Activated T-cell treated with anti-CD3 and anti-CD28 coated beads, Interleukin-2, amount 50 U/mL, for 24 hours (primary cell): ENCODE data around the gene BTNL2.
"Not testable (repeated sequence)": the region's sequence is repeated elsewhere in the genome, so short reads cannot be mapped to it uniquely, and the experiment has no call there.

ENCODE experiments used
- DNase-seq: peaks from one replicate; pipeline ENCODE4 v3.0.0-alpha.2; 2020
- H3K27ac Mint-ChIP-seq: 2 replicates; pipeline ENCODE4 v1.8.0; 2020; ENCODE audit warnings: mild to moderate bottlenecking, mixed read lengths
- H3K27me3 Mint-ChIP-seq: 2 replicates; pipeline ENCODE4 v1.8.0; 2020; ENCODE audit warnings: mixed read lengths
- H3K36me3 Mint-ChIP-seq: 2 replicates; pipeline ENCODE4 v1.8.0; 2020; ENCODE audit warnings: low read depth, mixed read lengths
- H3K4me1 Mint-ChIP-seq: 2 replicates; pipeline ENCODE4 v1.8.0; 2020; ENCODE audit warnings: low read depth, mixed read lengths
- H3K4me3 Mint-ChIP-seq: 2 replicates; pipeline ENCODE4 v1.8.0; 2020; ENCODE audit warnings: mild to moderate bottlenecking, moderate library complexity, mixed read lengths
- H3K9me3 Mint-ChIP-seq: 2 replicates; pipeline ENCODE4 v1.8.0; 2020; ENCODE audit warnings: mixed read lengths

The BTNL2 gene

DNA sequence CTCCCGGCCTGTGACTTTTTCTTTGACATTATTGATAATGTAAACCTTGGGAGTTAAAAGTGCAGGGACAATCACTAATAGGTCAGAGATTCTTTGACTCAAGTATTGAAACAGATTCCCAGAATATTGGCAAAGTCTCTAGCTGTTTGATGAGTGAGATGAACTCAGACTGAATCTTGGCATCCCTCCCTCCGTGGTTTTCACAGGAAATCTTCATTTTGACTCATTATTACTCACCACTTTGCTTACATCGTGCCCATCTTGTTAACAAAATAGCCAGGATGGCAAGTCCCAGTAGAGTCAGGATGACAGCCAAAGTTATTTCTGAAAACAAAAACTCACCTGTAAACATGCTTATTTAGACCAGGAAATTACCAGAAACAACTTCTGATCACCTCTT lies 37.3 kb downstream of the BTNL2 start:
- Mint-ChIP-seq H3K27ac (no peak overlapping the region), H3K27me3 (peaks cover 33% of the 10 kb centered on the region), H3K4me1 (no peaks in the 10 kb centered on the region), H3K9me3 (no peaks in the 10 kb centered on the region), H3K36me3 (no peaks in the 10 kb centered on the region), H3K4me3 (no peak overlapping the region)
- DNase-seq = no peak

DNA sequence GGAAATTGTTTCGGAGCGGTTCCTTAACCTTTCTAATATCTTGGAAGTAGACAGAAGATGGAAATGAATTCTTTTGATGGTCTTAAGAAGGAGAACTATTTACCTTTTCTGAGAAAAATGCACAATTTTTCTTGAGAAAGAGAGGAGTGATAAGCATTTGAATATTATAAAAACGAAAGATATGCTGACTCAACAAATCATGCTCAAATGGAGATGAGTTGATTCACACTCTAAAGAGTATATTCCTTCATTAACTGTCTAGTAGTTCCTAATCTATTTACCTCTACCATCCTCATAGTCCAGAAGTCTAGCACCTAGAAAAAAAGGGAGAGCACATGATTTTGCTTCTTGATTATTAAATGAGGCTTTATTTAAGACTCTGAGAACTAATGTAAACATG lies 39.3 kb downstream of the BTNL2 start:
- Mint-ChIP-seq H3K27me3 (peaks cover 42% of the 10 kb centered on the region), H3K27ac (no peak overlapping the region), H3K36me3 (no peaks in the 10 kb centered on the region), H3K4me3 (no peak overlapping the region), H3K9me3 (no peaks in the 10 kb centered on the region), H3K4me1 (no peaks in the 10 kb centered on the region)
- DNase-seq = no peak

DNA sequence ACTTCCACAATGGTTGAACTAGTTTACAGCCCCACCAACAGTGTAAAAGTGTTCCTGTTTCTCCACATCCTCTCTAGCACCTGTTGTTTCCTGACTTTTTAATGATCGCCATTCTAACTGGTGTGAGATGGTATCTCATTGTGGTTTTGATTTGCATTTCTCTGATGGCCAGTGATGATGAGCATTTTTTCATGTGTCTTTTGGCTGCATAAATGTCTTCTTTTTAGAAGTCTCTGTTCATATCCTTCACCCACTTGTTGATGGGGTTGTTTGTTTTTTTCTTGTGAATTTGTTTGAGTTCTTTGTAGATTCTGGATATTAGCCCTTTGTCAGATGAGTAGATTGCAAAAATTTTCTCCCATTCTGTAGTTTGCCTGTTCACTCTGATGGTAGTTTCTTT lies 47.8 kb downstream of the BTNL2 start:
- peaks cover 12% of the 10 kb centered on the region for H3K27me3 Mint-ChIP-seq
- not testable (repeated sequence) for H3K36me3 Mint-ChIP-seq, H3K4me3 Mint-ChIP-seq, H3K4me1 Mint-ChIP-seq, DNase-seq, H3K9me3 Mint-ChIP-seq, H3K27ac Mint-ChIP-seq

DNA sequence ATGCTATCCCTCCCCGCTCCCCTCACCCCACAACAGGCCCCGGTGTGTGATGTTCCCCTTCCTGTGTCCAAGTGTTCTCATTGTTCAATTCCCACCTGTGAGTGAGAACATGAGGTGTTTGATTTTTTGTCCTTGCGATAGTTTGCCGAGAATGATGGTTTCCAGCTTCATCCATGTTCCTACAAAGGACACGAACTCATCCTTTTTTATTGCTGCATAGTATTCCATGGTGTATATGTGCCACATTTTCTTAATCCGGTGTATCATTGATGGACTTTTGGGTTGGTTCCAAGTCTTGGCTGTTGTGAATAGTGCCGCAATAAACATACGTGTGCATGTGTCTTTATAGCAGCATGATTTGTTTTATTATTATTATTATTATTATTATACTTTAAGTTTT lies 48.4 kb downstream of the BTNL2 start:
- not testable (repeated sequence) for H3K27me3 Mint-ChIP-seq, H3K4me3 Mint-ChIP-seq, H3K9me3 Mint-ChIP-seq, H3K36me3 Mint-ChIP-seq, DNase-seq, H3K27ac Mint-ChIP-seq, H3K4me1 Mint-ChIP-seq

DNA sequence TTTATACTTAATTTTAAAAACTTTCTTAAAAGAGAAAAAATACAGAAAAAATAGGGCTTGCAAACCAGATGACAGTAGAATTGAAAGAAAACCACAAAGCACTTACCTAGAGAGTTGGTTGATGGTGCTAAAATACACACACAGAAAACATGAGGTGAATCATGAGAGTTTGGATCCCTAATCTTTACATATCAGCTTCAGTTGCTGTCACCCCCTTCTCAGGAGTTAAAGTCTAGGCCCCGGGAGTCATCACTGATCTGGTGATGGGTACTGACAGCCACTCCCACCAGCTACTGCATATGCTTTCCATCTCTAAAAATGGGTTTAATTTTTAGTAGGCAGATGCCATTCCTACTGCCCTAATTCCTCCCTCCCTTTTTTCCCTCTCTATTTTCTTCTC lies 52.0 kb downstream of the BTNL2 start:
- no peak overlapping the region for H3K27ac Mint-ChIP-seq

DNA sequence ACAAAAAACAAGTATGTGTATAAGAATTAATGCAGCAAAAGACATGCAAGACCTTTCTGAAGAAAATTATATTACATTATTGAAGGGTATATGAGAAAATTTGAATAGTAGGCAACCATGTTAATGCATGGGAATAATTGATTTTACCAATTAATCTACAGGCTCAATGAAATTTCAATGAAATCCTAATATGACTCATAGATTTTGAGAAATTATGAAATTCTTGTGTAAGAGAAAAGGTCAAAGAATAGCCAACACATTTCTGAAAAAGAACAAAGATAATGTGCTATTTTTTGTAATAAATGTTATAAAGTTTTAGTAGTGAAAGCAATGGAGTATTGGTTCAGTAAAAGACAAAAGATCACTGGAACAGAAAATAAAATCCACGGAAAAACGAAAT lies 53.6 kb downstream of the BTNL2 start:
- Mint-ChIP-seq H3K36me3 (no peaks in the 10 kb centered on the region), H3K27ac (no peak overlapping the region), H3K4me1 (no peaks in the 10 kb centered on the region), H3K4me3 (no peak overlapping the region), H3K9me3 (no peaks in the 10 kb centered on the region), H3K27me3 (peaks cover 21% of the 10 kb centered on the region)
- DNase-seq = no peak

More for the DNA sequence above, 52.0 kb downstream of the BTNL2 start:
- no peaks in the 10 kb centered on the region for H3K9me3 Mint-ChIP-seq
- peaks cover 10% of the 10 kb centered on the region for H3K27me3 Mint-ChIP-seq
- DNase-seq = no peak
- no peaks in the 10 kb centered on the region for H3K4me1 Mint-ChIP-seq
- no peaks in the 10 kb centered on the region for H3K36me3 Mint-ChIP-seq
- no peak overlapping the region for H3K4me3 Mint-ChIP-seq
